Measurements from ENCODE around the gene CNTN4. TPM values are rescaled to one million over a fixed set of nuclear protein-coding genes. Genes with fewer than 3 reads are reported as not detected.

CNTN4 gene
- total RNA-seq, 1 experiment from 2014 or later, result 0.12 TPM

DNA sequence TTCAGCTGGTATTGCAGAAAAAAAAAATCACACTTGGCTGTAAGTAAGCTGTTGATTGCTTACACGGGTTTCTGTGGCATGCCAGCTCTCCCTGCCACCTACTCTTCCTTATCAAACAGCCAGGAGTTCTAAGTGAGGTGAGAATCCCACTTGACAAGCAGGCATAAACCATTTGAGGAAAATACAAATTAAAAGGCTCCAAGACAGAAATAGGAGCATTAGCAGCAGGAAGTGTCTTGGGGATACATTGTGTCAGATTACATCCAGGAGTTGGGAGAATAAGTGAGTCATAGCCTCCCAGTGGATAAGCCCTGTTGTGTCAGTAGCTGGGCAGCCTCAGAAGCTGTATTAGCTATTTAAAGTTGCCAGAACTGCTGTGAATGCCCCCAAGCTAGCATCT lies 256.0 kb downstream of the CNTN4 start:
- no TSS peak for BruUV-seq (replicated peaks)
- Mint-ChIP-seq H3K27me3 (ENCODE audit: insufficient read depth, unreplicated experiment) (peaks cover 5% of the 10 kb centered on the region), H3K4me3 (ENCODE audit: unreplicated experiment) (no peak overlapping the region), H3K27ac (ENCODE audit: low read depth, unreplicated experiment) (no peak overlapping the region), H3K9me3 (ENCODE audit: unreplicated experiment) (no peaks in the 10 kb centered on the region), H3K36me3 (ENCODE audit: insufficient read depth, unreplicated experiment) (no peaks in the 10 kb centered on the region), H3K4me1 (ENCODE audit: insufficient read depth, unreplicated experiment) (peaks cover 6% of the 10 kb centered on the region)
- intact Hi-C loops (cut with micrococcal nuclease), result no loop called here
- TF ChIP-seq, protein P1, sequence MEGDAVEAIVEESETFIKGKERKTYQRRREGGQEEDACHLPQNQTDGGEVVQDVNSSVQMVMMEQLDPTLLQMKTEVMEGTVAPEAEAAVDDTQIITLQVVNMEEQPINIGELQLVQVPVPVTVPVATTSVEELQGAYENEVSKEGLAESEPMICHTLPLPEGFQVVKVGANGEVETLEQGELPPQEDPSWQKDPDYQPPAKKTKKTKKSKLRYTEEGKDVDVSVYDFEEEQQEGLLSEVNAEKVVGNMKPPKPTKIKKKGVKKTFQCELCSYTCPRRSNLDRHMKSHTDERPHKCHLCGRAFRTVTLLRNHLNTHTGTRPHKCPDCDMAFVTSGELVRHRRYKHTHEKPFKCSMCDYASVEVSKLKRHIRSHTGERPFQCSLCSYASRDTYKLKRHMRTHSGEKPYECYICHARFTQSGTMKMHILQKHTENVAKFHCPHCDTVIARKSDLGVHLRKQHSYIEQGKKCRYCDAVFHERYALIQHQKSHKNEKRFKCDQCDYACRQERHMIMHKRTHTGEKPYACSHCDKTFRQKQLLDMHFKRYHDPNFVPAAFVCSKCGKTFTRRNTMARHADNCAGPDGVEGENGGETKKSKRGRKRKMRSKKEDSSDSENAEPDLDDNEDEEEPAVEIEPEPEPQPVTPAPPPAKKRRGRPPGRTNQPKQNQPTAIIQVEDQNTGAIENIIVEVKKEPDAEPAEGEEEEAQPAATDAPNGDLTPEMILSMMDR (IDR thresholded peaks at IDR 0.05; ENCODE audit: unreplicated experiment), result no peak
- peak; percentile 80 for DNase-seq (ENCODE audit: unreplicated experiment)
- ChIA-PET CTCF (interaction anchor here (0.9 kb wide), 1 partner anchor 1605 kb away, joined by 3 read pairs; no protein-coding TSS in a partner anchor), POLR2A (interaction anchor here (0.6 kb wide), 2 partner anchors 110 to 213 kb away, joined by 3 to 4 read pairs; no protein-coding TSS in a partner anchor)

DNA sequence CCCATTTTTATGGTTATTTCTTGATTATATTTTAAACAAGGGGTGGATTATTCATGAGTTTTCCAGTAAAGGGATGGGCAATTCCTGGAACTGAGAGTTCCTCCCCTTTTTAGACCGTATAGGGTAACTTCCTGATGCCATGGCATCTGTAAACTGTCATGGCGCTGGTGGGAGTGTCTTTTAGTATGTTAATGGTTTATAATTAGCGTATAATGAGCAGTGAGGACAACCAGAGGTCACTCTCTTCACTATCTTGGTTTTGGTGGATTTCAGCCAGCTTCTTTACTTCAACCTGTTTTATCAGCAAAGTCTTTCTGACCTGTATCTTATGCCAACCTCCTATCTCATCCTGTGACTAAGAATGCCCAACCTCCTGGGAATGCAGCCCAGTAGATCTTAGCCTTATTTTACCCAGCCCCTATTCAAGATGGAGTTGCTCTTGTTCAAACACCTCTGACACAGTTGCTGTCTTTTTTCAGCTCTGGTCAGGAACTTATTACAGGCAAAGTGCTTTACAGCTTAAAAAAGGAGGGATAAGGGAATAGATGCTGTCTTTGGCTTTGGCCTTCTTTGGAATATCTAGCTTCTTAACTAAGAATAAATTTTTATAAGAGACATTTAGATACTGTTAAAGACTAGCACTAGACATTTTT lies 257.8 kb downstream of the CNTN4 start:
- H3K4me3 Mint-ChIP-seq (ENCODE audit: unreplicated experiment), result no peak overlapping the region
- BruUV-seq (replicated peaks), result no TSS peak
- no peaks in the 10 kb centered on the region for H3K9me3 Mint-ChIP-seq (ENCODE audit: unreplicated experiment)
- ChIA-PET CTCF (interaction anchor here (0.7 kb wide), 1 partner anchor 261 kb away, joined by 3 read pairs; no protein-coding TSS in a partner anchor), POLR2A (no interaction called here)
- H3K27ac Mint-ChIP-seq (ENCODE audit: low read depth, unreplicated experiment), result no peak overlapping the region
- TF ChIP-seq, protein P1 (IDR thresholded peaks at IDR 0.05; ENCODE audit: unreplicated experiment), result no peak
- H3K4me1 Mint-ChIP-seq (ENCODE audit: insufficient read depth, unreplicated experiment), result peaks cover 6% of the 10 kb centered on the region
- intact Hi-C loops (cut with micrococcal nuclease), result no loop called here
- no peak for DNase-seq (ENCODE audit: unreplicated experiment)
- no peaks in the 10 kb centered on the region for H3K27me3 Mint-ChIP-seq (ENCODE audit: insufficient read depth, unreplicated experiment)
- H3K36me3 Mint-ChIP-seq (ENCODE audit: insufficient read depth, unreplicated experiment), result no peaks in the 10 kb centered on the region

DNA sequence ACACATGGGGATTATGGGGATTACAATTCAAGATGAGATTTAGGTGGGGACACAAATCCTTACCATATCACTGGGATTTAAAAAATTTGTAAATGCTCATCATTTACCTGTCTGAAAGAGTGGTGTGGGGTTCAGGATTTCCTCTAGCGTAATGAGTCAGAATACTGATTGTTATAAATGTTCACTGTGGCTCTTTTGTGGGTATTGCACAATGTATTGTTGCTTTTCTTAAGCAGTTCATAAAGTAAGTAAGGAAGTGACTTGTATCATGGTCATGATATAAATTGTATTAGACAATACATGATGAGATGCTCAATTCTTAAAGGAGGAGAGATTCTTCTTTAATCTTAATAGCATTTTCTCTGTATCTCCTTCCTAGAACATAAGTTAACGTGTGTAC lies 262.1 kb downstream of the CNTN4 start:
- H3K4me1 Mint-ChIP-seq (ENCODE audit: insufficient read depth, unreplicated experiment), result no peaks in the 10 kb centered on the region
- peaks cover 6% of the 10 kb centered on the region for H3K36me3 Mint-ChIP-seq (ENCODE audit: insufficient read depth, unreplicated experiment)
- H3K27me3 Mint-ChIP-seq (ENCODE audit: insufficient read depth, unreplicated experiment), result no peaks in the 10 kb centered on the region
- no peak overlapping the region for H3K4me3 Mint-ChIP-seq (ENCODE audit: unreplicated experiment)
- H3K9me3 Mint-ChIP-seq (ENCODE audit: unreplicated experiment), result no peaks in the 10 kb centered on the region
- intact Hi-C loops (cut with micrococcal nuclease), result no loop called here
- BruUV-seq (replicated peaks), result no TSS peak
- TF ChIP-seq, protein P1 (IDR thresholded peaks at IDR 0.05; ENCODE audit: unreplicated experiment), result no peak
- peak; percentile 40 for DNase-seq (ENCODE audit: unreplicated experiment)
- H3K27ac Mint-ChIP-seq (ENCODE audit: low read depth, unreplicated experiment), result no peak overlapping the region
- POLR2A ChIA-PET, result no interaction called here
- CTCF ChIA-PET, result interaction anchor here (0.5 kb wide), 1 partner anchor 165 kb away, joined by 3 read pairs; no protein-coding TSS in a partner anchor

DNA sequence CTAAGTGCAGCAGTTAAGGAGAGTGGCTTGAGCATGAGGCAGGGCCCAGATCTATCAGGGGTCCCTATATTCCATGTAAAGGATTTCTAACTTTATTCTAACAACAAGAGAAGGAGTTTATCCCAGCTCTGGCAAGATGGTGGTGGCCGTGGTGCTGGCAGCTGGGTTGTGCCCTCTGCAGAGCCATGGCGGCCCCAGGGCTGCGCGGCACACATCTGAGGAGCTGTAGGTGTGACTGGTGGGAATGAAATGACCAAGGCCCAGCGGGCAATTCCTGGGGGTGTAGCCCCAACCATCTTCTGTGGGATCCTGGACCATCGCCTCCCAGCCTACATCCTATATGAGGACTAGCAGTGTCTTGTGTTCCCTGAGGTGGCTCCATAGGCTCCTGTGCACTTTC lies 263.5 kb downstream of the CNTN4 start:
- no TSS peak for BruUV-seq (replicated peaks)
- Mint-ChIP-seq H3K9me3 (ENCODE audit: unreplicated experiment) (no peaks in the 10 kb centered on the region), H3K27ac (ENCODE audit: low read depth, unreplicated experiment) (no peak overlapping the region), H3K27me3 (ENCODE audit: insufficient read depth, unreplicated experiment) (no peaks in the 10 kb centered on the region), H3K36me3 (ENCODE audit: insufficient read depth, unreplicated experiment) (peaks cover 6% of the 10 kb centered on the region), H3K4me3 (ENCODE audit: unreplicated experiment) (no peak overlapping the region), H3K4me1 (ENCODE audit: insufficient read depth, unreplicated experiment) (no peaks in the 10 kb centered on the region)
- ChIA-PET CTCF (interaction anchor here (0.6 to 1.0 kb wide), 2 partner anchors 44 to 132 kb away, joined by 3 to 4 read pairs; no protein-coding TSS in a partner anchor), POLR2A (no interaction called here)
- intact Hi-C loops (cut with micrococcal nuclease), result no loop called here
- TF ChIP-seq, protein P1 (IDR thresholded peaks at IDR 0.05; ENCODE audit: unreplicated experiment), result no peak
- no peak for DNase-seq (ENCODE audit: unreplicated experiment)
